HFF-Myc (cell line): Measurements from ENCODE around the gene OSER1.
"Not testable (repeated sequence)": the region's sequence is repeated elsewhere in the genome, so short reads cannot be mapped to it uniquely, and the experiment has no call there.

Experiments used
- DNase-seq: peaks from one replicate; pipeline ENCODE4 v3.0.0-alpha.2; 2011; ENCODE audit warnings: low read depth; ENCODE audit errors: extremely low read depth
- H3K4me3 ChIP-seq: replicated peaks from 2 replicates; pipeline ENCODE4 v1.5.1; 2011; ENCODE audit warnings: low read depth, mild to moderate bottlenecking, control low read depth, low read length
- CTCF ChIP-seq: IDR thresholded peaks from 2 replicates; pipeline ENCODE4 v1.5.1; 2012; ENCODE audit warnings: mild to moderate bottlenecking, low read depth, low read length, control low read depth; ENCODE audit errors: missing control alignments

The OSER1 gene

GRCh38 chr20:44195605-44196004, 15.0 kb downstream of the OSER1 start:
- no peak overlapping the region for H3K4me3 ChIP-seq
- no peak for TF ChIP-seq CTCF
- DNase-seq = no peak

GRCh38 chr20:44193801-44194200, 16.8 kb downstream of the OSER1 start:
- TF ChIP-seq CTCF = no peak
- no peak overlapping the region for H3K4me3 ChIP-seq
- DNase-seq = no peak

- not testable (repeated sequence) for H3K4me3 ChIP-seq, DNase-seq
Observed at GRCh38 chr20:44191640-44192039, 18.9 kb downstream of the OSER1 start.

GRCh38 chr20:44190197-44190852, 20.2 kb downstream of the OSER1 start:
- not testable (repeated sequence) for H3K4me3 ChIP-seq
- peak; percentile 60 for DNase-seq
- peak; percentile 73 for TF ChIP-seq CTCF

GRCh38 chr20:44188752-44189151, 21.8 kb downstream of the OSER1 start:
- no peak overlapping the region for H3K4me3 ChIP-seq
- DNase-seq = no peak
- TF ChIP-seq CTCF = no peak

- no peak for DNase-seq
- H3K4me3 ChIP-seq = peak overlapping the region; percentile 38
- TF ChIP-seq CTCF = no peak
Observed at GRCh38 chr20:44187772-44188709, 22.5 kb downstream of the OSER1 start.

- TF ChIP-seq CTCF = no peak
- DNase-seq = no peak
- H3K4me3 ChIP-seq = peak within 1 kb of the TSS; percentile 38
Observed at GRCh38 chr20:44187054-44187771, 23.4 kb downstream of the OSER1 start, which contains the start of gene JPH2. JPH2 (minus strand) TSS chr20:44187188; CDS start chr20:44186705, 483 bp downstream.
